GM21390 (cell line): ENCODE measurements around the gene ECE1.
"Not testable (repeated sequence)": the region's sequence is repeated elsewhere in the genome, so short reads cannot be mapped to it uniquely, and the experiment has no call there.

ENCODE experiments used
- ATAC-seq: cut with Tn5 transposase; IDR thresholded peaks from one replicate; pipeline ENCODE4 v1.9.1; 2021; ENCODE audit not compliant: unreplicated experiment

The ECE1 gene

GRCh38 chr1:21232044-21232443 is 58.2 kb downstream of the ECE1 start:
- no peak for ATAC-seq

- ATAC-seq, result no peak
Measured at GRCh38 chr1:21229246-21230000, 60.8 kb downstream of the ECE1 start.

DNA sequence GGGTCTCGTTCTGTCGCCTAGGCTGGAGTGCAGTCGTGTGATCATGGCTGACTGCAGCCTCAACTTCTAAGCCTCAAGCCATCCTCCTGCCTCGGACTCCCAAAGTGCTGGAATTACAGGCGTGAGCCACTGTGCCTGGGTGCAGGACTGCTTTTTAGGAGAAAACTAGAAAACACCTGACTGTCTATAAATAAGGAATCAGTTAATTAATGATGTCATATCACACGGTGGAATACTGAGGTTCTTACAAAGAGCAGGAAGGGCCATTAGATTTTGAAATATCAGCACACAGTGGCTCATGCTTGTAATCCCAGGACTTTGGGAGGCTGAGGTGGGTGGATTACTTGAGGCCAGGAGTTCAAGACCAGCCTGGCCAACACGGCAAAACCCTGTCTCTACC is 62.0 kb downstream of the ECE1 start:
- ATAC-seq, result not testable (repeated sequence)

- no peak for ATAC-seq
Measured at GRCh38 chr1:21225065-21225464, 65.2 kb downstream of the ECE1 start.

- ATAC-seq, result no peak
Measured at GRCh38 chr1:21220815-21221214, 69.4 kb downstream of the ECE1 start.

GRCh38 chr1:21219674-21220073 is 70.6 kb downstream of the ECE1 start:
- ATAC-seq, result no peak

- ATAC-seq, result no peak
Measured at GRCh38 chr1:21217812-21218596, 72.3 kb downstream of the ECE1 start.

- no peak for ATAC-seq
Measured at GRCh38 chr1:21216835-21217811, 73.1 kb downstream of the ECE1 start.

- no peak for ATAC-seq
Measured at GRCh38 chr1:21212126-21212525, 78.1 kb downstream of the ECE1 start.

DNA sequence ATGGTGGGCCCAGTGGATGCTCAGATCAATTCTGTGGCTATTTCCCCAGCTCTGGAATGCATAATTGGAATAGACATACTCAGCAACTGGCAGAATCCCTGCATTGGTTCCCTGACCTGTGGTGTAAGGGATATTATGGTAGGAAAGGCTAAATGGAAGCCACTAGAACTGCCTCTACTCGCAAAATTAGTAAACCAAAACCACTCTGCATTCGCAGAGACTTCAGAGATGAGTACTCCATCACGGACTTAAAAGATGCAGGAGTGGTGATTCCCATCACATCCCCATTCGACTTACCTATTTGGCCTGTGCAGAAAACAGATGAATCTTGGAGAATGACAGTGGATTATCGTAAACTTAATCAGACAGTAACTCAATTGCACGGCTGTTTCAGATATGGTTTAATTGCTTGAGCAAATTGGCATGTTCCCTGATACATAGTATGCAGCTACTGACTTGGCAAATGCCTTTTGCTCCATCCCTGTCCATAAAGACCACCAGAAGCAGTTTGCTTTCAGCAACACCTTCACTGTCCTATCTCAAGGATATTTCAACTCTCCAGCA is 82.0 kb downstream of the ECE1 start:
- not testable (repeated sequence) for ATAC-seq

DNA sequence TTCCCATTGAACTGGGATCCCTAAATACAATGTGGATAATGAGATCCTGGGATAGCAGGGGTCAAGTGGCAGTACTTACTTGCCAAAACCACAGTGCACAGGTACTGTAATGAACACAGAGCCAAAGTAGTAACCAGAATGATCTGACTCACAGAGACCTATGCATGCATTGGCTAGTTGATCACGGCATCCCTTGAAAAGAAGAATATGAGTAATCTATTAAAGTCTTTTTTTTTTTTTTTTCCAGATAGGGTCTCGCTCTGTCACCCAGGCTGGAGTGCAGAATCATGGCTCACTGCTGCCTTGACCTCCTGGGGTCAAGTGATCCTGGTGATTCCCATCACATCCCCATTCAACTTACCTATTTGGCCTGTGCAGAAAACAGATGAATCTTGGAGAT is 84.1 kb downstream of the ECE1 start:
- ATAC-seq, result no peak

- ATAC-seq, result no peak
Measured at GRCh38 chr1:21205416-21205815, 84.8 kb downstream of the ECE1 start.

- no peak for ATAC-seq
Measured at GRCh38 chr1:21201650-21202049, 88.6 kb downstream of the ECE1 start.

DNA sequence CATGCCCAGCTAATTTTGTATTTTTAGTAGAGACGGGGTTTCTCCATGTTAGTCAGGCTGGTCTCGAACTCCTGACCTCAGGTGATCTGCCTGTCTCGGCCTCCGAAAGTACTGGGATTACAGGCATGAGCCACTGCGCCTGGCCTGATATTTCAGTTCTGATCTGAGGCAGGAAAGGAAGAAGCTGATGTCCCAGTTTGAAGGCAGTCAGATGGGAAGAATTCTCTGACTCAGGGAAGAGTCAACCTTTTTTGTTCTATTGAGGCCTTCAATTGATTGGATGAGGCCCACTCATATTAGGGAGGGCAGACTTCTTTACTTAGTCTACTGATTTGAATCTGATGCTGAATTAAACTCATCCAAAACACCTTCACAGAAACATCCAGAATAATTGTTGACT is 89.0 kb downstream of the ECE1 start:
- ATAC-seq, result not testable (repeated sequence)

DNA sequence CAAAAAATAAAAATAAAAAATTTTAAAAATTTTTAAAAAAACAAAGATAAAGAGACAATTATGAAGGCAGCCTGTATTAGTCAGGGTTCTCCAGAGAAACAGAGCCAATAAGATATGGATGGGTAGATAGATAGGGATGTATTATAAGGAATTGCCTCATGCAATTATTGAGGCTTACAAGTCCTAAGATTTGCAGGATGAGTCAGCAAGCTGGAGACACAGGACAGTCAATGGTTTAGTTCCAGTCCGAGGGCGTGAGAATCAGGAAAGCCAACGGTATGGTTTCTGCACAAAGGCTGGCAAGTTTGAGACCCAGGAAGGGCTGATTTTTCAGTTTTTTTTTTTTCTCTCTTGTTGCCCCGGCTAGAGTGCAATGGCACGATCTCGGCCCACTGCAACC is 89.5 kb downstream of the ECE1 start:
- ATAC-seq, result no peak

- no peak for ATAC-seq
Measured at GRCh38 chr1:21198929-21199328, 91.3 kb downstream of the ECE1 start.

DNA sequence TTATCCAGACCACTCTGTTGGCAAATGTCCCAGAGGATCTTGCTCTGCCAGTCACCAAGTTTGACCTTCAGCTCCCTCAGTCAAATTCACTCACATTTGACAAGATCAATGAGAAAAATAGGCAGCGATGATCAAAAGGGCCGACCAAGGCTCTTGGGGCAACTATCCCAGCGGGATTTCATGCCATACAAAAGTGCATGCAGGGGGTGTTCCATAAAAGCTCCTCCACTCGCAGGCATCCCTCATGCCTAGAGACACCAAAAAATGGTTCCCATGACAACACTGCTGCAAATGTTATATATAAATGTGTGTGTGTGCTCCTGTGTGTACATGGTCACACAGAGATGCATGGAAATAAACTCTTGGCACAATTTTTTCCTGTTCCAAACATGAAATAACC is 97.4 kb downstream of the ECE1 start:
- ATAC-seq, result no peak

DNA sequence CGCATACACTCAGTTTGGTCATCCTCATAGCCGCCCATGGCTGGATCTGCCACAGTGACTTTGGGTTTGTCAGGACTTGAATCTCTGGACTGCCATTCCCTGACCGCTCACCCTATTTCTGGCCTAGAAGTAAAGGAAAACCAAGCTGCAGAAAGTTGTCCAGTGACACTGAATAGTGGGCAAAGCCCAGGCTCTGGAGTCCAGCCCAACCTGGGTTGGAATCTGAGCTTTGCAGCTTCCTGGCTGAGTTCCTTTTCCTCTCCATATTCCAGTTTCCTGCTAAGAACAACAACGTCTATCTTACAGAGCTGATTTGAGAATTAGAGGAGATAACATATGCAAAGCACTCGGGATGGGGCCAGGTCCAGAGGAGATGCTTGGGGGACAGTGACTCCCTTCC is 98.0 kb downstream of the ECE1 start:
- no peak for ATAC-seq

DNA sequence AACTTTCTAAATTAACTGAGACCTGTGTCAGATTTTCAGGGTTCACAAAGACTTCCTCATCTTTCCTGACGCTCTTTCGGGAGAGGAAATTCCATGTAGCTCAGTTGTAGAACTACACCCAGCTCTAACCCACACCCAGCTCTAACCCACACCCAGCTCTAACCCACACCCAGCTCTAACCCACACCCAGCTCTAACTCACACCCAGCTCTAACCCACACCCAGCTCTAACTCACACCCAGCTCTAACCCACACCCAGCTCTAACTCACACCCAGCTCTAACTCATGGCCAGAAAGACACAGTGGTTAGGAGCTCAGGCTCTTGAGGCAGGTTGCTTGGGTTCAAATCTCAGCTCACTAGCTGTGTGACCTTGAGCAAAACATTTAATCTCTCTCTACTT is 99.5 kb downstream of the ECE1 start:
- ATAC-seq, result not testable (repeated sequence)

DNA sequence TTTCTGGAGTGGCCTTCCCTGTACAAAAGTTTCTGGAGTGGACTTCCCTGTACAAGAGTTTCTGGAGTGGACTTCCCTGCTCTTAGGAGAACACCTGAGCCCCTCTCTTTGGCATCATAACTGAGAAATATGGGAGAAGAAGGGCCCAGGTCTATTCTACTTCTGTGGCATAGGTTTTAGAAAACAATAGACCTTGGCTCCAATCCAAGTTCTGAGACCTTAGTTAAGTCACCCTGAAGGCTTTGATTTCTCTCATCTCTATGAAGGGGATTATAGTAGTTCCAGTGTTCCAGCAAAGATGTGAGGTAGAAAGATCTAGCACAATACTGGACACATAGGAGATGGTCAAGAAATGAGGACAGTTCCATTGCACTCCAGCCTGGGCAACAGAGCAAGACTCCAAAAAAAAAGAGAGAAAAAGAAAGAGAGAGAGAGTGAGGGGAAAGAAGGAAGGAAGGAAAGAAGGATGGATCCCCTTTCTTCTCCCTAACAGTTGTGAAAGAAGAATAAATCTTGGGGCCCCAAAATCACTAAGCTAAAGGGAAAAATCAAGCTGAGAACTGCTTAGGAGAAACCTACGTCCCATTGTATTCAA is 100.3 kb downstream of the ECE1 start:
- no peak for ATAC-seq

GRCh38 chr1:21189421-21189820 is 100.8 kb downstream of the ECE1 start:
- no peak for ATAC-seq
